GM18520 (cell line): ENCODE measurements around the gene C9orf40.

Source experiments
- ATAC-seq: cut with Tn5 transposase; IDR thresholded peaks from one replicate; pipeline ENCODE4 v1.9.1; 2021; ENCODE audit not compliant: unreplicated experiment

The C9orf40 gene

DNA sequence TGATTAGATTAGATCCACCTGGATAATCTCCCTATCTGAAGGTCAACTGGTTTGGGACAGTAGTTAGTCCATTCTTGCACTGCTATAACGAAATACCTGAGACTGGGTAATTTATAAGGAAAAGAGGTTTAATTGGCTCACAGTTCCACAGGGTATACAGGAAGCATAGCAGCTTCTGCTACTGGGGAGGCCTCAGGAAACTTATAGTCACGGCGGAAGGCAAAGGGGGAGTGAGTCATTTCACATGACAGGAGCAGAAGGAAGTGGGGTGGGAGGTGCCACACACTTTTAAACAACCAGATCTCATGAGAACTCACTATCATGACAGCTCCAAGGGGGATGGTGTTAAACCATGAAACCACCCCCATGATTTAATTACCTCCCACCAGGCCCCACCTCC lies 9.9 kb downstream of the C9orf40 start:
- no peak for ATAC-seq

DNA sequence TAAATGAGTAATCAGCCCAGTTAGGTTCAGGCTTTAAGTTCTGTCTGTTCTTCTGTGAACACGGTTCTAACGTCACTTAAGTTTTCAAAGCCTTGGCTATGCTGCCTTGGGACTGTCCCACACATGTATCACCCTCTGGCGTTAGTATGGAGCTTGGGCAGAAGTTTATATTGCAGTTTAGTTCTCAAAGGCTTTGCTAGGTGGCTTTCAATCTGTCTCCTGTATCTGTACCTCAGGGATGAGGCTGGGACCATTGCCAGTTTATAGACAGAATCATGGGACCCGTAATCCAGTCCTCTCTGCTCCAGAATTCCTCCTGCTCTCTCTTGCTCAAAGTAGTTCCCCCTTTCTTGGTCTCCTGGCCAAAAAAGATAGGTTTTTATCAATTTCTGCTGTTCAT lies 12.1 kb downstream of the C9orf40 start:
- no peak for ATAC-seq

GRCh38 chr9:74935008-74935407 lies 17.7 kb downstream of the C9orf40 start:
- no peak for ATAC-seq

DNA sequence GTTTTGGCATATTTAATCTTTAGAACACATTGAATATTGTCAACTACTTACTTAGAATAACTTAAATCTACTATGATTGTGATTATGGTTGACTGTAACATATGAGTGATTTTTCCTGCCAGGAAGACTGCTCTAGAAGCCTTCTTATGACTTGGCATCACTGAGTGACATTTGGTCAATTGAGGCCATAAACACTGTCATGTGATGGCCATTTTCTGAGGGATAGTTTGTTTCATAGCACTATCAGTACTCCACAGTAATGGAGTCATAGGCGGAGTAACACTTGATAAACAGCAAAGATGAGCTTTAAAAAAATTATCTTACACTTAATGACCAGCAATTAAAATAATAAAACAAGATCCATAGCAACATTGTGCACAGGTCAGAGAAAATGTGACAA lies 31.0 kb downstream of the C9orf40 start:
- ATAC-seq: no peak

GRCh38 chr9:74920944-74921626 lies 31.6 kb downstream of the C9orf40 start:
- ATAC-seq: no peak

GRCh38 chr9:74910036-74910435 lies 42.7 kb downstream of the C9orf40 start:
- ATAC-seq: no peak

DNA sequence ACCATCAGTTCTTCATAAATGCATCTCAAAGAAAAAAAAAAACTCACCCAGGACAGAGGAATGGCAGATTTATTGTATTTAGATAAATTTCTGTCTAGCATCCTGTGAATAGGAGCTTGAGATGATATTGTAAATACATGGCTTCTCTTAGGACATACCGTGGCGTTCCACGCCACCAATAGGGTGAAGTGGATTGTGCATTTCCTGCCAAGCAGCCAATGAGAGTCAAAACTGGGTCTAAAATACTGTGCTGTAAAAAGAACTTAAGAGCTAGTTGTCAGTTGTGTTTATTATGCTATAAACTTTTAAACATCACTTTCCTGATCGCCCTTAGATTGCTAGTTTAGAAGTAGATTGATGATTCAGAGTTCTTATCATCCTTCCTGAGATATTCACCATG lies 44.0 kb downstream of the C9orf40 start:
- no peak for ATAC-seq

GRCh38 chr9:74907085-74907484 lies 45.6 kb downstream of the C9orf40 start:
- ATAC-seq: no peak

GRCh38 chr9:74901001-74901400 lies 51.7 kb downstream of the C9orf40 start:
- no peak for ATAC-seq
